CD4-positive, alpha-beta T cell treated with Interleukin-4 for 1 hour (primary cell): ENCODE data around the gene SYNDIG1.

Experiments
- DNase-seq, 2 donors: peaks; one replicate each; pipeline ENCODE4 v3.0.0-alpha.2; 2020 to 2022

SYNDIG1 gene

DNA sequence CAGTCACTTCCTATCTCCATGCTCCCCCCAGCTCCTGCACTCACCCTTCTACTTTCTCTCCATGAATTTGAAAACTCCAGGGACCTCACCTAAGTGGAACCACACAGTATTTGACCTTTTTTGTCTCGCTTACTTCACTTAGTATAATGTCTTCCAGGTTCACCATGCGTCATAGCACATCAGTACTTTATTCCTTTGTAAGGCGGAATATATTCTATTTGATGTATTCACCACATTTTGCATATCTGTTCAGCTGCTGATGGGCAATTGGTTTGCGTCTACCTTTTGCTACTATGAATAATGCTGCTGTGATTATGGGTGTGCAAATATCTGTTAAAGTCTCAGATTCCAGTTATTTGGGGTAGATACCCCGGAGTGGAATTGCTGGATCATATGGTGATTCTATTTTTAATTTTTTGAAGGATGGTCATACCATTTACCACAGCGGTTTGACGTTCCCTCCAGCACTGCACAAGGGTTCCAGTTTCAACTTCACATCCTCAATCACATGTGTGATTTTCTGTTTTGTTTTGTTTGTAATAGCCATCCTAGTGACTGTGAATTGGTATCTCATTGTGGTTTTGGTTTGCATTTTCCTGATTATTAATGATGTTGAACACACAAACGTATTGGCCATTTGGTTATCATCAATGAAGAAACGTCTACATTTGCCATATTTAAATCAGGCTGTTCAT, 20.3 kb upstream of the SYNDIG1 start:
- DNase-seq: no peak

DNA sequence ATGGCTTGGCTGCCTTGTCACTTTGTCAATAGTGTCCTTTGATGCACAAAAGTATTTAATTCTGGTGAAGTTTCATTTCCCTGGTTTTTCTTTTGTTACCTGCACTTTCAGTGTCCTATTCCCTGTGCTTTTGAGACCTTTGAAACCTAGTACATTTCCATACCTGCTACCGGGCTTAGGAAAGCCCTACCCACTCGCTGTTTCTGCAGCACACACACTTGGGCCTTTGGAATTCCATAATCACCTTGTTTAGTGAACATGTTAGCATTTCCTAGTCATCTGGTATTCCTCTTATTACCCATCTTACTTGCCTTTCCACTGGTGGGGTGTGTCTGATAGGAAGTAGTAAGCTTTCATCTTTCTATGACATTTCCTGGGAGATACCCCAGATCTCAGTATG, 19.3 kb upstream of the SYNDIG1 start:
- no peak for DNase-seq

DNA sequence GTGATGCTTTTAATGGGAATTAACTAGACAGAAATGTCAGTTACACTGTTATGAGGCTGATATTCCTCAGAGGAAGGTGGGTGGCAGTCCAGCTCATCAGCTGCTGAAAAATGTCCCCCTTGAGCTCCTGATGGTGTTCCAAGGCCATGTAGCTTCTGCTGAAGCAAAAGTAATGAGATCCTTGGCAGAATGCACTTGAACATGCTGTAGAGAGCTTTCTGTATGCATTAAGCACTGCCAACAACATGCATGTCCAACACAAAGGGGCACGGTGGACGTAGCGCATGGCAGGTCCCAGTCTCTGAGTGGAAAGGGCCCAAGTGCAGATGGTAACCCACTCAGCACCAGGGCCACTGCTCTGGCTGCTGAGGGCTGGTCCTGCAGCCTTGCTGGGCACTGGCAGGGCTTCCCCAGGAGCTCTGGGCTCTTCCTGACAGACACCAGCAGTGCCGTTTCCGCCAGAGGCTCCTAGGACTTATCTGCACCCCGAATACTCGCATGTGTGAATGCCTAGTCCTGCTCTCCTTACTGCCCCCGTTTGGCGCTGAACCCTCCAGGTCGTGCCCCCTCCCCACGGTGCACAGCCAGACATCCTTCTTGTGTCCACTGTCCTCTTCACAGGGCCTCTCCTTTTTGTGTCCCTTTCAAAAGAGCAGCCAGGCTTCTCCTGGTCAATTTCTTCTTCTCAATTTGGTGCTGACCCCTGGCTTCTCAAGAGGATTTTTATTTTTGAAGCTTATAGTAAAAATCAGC, 18.6 kb upstream of the SYNDIG1 start:
- DNase-seq: no peak

DNA sequence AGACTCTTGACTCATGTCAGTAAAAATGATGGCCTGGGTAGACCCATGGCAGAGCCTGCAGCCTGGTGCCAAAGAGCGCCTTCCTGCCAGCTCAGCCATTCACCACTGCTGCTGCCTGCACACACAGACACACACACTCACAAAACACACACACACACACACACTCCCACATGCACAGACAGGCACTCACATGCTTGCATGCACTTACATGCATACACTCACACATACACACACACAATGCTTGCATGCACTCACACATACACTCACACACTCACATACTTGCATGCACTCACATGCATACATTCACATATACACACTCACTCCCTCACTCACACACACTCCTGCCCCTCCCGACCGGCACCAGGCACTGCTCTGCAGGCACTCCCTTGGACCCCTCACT, 18.0 kb upstream of the SYNDIG1 start:
- DNase-seq: no peak

DNA sequence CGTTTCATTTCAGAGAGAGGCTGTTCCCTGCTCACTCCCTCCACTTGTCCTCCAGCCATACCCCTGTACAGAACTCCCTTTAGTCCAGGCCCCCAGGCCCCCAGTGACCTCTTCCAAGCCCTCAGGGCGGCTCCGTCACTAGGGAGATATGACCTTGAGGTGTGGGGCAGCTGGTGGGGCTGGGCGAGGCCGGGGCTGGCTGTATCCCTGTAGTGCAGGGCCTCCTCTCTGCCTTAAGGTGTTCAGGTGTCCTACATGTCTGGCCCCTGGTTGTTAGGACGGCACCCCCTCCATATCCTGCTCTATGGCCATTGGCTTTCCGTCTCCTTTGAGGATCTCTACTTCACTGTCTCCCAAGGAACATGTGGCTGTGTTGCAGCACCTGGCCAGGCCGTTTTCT, 17.4 kb upstream of the SYNDIG1 start:
- DNase-seq: no peak

DNA sequence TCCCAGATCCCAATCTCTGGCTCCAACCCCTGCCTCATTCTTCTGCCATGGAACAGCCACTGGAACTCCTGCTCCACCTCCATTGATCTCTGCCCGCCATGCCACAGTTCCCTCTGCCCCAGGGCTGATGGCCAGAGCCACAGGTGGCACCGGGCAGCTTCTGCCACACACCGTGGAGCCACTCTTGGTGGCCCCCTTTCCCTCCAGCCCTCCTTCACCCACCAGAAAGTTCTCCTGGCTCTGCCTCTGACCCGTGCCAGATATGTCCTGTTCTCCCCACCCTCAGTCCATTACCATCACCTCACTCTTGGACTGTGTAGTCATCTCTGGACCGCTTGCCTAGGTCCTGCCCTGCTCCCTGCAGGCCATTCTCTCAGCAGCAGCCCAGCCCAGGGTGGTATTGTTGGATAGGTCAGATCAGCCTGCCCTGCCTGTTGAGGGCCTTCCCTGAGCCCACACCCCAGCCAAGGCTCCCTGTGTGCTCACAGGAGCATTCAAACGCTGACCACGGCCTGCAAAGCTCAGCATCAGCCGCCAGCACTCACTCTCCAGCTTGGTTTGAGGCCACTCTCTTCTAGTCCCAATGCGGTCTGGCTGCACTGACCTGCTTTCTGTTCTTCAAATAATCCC, 16.8 kb upstream of the SYNDIG1 start:
- no peak for DNase-seq

DNA sequence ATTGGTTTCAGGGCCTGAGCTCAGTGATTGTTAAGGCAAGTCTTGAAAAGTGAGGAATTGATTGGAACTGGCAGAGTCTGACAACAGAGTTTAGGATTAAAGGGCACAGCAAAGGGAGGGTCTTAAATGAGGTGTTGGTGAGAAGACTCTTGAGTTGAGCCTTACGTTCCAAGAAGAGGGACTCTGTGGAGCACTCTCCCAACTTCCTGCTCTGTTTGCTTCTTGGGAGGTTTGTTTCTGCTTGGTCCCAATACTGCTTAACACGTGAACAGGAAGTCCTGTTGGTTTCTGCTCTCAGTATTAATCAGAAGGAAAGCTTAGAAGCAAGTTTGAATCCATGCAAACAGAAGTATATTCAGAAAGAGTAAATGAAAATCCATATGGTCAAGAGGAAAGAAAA, 15.6 kb upstream of the SYNDIG1 start:
- DNase-seq: no peak

DNA sequence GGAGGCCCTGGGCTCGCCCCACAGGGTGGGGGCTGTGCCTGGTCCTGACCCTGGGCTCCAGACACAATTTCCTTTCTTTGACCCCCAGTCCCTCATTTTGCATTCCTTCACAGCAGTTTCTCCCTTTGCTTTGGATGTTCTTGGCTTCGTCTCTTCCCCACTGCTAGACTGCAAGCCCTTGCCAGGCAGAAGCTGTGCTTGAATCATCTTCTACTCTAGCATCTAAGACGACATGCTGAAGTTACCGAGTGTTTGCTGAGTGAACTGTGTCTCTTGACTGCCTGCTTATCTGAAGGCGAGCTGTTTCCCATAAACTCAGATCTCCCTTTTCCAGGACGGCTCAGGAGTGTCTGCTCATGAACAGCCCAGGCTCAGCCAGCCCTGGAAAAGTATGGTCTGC, 14.3 kb upstream of the SYNDIG1 start:
- DNase-seq: no peak

DNA sequence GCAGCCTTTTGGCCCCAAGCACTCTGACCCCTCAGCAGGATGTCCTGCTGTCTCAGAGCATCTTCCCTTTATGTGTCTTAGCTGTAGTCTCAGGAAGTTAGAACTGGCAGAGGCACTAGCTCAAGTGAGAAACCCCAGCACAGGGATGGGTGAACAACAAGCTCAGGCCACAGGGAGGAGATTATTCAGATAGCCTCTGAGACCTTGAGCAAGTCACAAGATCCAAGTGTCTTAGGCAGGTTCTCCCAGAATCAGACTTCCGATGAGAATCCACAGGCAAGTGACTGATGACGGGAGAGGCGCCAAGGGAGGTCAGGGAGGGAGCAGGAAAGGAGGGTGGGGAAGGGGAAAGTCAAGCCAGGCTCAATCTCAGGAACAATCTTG, 13.0 kb upstream of the SYNDIG1 start:
- no peak for DNase-seq

DNA sequence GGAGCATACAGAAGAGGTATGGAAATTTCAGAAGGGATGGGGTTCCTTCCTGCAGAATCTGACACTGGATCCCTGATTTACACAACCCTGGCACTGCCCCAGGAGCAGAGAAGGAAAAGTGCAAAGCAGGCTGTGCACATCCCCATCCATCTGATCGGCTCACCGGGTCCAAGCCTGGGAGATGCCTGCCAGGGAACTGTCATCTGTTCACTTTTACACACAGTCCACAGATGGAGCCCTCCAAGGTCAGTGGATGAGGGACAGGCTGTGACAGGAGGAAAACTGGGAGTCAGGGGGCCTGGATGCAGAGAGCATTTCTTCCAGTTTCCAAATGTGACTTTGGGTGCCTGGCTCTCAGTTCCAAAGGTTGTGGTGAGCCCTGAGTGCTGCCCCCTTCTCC, 11.0 kb upstream of the SYNDIG1 start:
- no peak for DNase-seq

DNA sequence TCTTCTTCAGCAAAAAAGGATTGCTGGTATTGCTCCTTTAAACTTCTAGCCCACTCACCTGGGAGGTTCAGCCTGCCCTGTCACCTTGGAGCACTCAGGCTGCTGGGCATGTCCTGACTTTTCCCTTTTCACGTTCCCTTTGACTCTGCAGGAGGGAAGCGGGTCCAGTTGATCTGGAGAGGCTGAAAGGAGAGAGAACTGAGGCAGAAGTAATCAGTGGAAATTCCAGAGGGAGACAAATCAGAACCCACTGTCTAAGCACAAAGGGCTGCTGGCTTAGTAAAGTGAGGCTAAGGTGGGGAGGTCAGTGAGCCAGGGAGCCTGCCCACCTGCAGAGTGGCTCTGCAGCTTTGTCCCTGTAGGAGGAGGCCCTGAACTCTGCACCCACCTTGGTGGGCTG, 9.7 kb upstream of the SYNDIG1 start:
- no peak for DNase-seq

DNA sequence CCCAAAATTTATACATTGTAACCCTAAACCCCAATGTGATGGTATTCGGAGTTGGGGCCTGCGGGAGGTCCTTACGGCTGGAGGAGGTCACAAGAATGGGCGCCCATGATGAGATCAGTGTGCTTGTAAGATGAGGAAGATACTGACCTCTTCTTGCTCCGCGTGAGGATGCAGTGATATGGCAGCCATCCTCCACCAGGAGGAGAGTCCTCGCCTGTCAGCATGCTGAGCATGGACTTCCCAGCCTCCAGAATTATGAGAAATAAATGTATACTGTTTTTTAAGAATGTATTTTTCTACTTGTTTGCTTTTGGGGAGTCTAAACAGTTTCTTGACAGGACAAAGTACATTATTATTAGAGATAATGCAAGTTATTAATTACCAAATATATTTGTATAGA, 8.7 kb upstream of the SYNDIG1 start:
- DNase-seq: no peak

DNA sequence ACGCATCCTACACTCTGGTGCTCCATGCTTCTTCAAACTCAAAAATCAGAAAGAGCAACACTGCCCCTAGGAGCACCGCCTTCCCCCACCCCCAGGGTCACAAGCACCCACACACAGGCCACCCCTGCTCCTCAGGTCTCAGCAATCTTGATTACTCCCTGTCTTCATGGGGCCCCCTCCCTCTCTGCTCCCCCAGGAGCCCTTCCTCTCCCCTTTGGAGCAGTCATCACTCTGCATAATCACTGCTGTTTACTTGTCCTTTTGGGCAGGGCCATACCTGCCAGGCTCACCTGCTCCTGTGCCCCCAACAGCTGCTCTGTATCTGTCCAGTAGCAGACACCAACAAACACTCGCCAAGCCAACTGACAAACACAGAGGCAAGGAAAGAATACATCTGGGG, 7.6 kb upstream of the SYNDIG1 start:
- DNase-seq: no peak

DNA sequence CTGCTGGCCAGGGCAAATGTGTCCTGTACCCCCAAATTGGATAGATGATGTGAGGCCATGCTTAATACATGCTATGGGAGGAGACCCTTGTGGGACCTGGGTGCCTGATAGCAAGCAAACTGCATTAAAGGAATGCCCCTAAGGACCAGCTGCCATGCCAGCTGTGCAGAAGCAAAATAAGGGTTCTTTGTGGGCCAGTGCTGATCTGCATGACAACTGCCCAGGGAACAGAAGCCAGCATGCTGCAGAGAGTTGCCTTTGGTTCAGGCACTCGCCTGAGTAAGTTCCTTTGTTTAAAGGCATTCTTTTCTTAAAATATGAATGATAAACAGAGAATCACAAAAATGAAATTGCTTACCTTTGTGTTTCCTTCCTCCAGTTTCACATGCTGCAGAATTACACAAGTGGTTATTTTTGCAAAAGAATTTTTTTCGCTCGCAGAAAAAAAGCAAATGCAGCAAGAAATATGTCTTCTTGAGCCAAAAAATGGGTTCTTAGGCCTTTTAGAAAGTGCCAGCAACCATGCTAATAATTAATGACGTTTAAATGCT, 6.9 kb upstream of the SYNDIG1 start:
- DNase-seq: no peak

DNA sequence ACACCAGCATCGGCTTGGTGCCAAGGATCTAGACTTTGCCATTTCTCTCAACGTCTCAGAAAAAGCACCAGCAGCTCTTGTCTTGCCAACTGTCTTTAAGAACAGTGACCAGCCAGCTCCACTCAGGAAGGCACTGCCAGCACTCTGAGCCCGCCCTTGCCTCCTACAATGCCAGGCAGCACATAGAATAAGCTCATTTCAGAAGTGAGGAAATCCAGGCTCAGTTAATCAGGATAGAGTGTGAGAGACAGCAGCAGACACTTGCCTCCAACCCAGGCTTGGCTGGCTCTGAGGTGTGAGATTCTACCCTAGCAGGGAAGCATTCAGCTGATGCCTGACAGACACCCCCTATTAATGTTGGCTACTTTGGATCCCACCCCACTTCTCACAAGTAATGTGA, 4.3 kb upstream of the SYNDIG1 start:
- no peak for DNase-seq

DNA sequence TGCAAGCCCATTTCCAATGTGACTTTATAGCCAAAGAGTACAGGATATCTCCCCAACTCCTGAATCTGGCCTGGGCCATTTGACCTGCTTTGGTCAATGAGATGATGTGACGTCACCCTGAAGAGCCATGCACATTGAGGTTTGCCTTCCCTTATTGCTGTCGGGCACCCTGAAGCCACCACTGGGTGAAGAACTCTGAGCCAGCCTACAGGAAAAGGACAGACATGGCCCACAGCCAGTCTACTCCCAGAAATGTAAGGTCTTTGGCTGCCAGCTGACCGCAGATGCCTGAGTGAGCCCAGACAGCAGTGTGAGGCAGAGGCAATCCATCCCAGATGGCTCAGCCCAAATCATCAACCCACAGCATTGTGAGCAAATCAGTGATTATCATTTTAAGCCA, 3.7 kb upstream of the SYNDIG1 start:
- DNase-seq: no peak

DNA sequence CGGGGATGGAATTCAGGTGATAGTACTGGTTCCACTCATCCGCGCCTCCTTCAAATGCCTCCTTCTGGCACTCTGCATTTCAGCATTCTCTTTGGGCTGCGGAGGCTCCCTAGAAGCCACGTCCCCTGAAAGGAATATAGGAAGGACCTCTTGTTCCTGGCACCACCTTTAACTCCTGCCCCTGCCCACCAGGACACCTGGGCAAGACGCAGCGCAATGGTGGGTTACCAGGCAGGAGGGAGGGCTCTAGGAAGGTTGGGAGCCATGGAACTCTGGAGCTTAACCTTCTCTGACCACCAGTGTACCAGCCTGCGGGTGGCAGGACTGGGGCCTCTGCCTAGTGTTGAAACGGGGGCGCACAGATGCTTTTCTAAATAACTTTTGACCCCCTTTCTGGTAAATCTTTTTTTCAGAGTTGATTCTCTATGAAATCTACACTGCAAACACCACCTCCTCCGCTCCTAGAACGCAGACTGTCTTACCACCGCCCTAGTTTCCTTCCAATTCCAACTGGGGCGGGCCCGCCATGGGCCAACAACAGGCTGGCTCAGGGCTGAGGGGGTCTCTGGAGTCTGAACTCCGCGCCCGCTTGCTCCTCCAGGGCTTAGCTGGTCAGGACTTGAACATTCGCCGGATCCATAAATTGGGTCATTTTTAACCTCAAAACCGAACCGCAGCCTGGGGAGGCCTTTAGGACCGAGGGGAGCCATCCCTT, 871 bp upstream of the SYNDIG1 start:
- DNase-seq: no peak

DNA sequence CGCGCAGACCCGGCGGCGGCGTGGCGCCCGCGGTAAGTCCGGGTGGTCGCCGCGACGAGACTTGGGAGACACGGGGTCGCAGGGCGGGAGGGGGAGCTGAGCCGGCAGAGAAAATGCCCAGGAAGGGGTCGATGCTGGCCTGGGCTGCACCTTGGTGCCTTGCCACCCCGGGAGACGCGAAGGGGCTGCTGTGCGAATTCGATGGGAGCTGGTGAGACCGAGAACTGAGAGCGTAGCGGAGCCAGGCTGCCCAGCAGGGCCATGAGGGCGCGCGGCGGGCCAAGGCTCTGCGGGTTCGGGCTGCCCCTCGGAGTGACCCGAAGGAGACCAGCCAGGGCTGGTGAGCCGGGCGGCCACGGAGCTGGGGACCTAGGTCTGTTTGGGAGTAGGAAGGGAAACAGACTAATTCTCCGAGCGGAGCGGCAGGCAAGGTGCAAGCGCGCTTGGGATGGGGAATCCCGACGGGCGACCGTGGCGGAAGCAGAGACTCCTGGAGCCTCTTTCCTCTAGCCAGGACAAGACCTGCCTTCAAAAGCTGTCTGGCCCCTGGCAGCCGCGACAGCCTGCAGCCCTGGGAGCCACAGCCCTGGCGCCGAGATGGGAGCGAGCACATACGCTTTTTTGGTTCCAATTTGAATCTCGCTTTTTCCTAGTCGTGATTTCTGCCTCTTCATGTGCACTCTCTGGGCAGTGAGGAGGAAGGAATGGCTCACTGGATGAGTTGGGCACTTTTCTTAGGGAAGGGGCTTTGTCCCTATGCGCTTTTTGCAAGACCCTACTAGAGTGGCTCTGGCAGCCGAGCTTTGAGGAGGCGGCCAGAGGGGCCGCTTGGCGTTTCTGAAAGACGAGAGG, 691 bp downstream of the SYNDIG1 start:
- DNase-seq: no peak

DNA sequence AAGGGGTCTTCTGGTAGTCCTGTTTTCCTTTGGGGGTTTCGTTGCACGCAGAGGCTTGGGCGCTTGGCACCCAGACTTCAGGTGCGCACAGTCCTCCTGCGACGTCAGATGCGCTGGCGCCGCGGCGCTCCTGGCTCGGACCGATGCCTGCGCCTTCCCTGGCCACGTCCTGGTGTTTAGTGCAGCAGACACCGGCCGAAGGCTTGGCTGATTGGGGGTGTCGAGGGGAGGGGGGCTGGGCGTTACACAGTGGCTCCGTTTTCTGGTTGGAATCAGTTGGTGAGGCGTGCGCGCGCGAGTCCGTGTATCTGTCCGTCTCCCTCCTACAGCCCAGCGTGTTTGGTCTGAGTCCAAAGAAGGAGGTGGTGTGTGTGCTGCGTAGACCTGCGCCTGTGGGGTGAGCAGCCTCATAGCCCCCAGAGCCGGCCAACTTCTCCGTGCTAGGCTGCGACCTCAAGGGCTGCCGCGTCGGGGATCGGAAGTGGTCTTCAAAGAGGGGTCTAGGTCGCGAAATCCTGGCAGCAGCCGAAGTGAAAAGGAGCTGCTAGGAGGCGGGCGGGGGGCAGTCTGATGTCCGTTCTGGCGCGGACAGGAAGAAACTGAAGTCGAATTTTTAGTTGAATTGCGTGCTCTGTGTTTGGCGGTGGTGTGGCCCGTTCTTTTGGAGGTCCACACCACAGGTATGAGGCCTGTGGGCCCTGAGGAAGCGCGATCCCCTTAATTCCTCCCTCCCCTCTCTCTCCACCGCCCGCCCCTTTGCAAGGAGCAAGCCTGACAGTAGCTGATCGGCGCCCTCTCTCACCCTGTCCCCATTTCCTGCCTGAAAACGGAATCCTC, 1.5 kb downstream of the SYNDIG1 start:
- DNase-seq: no peak

DNA sequence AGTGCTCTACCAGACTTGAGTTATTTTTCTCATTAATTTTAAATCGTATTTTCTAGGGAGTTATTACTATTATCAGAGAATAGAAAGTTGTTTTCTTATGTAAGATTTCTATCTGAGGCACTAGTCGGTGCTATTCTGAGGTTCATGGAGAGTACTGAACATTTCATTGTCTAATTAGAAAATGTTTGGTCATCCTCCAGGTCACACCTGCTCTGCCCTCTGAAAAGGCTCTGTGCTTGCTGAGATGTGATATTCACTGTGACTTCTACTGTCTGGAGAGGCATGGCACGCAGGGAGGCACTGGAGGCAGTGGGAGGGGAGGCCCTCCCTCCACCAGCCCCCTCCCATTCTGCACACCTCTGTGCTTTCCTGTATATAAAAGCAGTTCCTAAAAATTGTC, 3.0 kb downstream of the SYNDIG1 start:
- DNase-seq: no peak

DNA sequence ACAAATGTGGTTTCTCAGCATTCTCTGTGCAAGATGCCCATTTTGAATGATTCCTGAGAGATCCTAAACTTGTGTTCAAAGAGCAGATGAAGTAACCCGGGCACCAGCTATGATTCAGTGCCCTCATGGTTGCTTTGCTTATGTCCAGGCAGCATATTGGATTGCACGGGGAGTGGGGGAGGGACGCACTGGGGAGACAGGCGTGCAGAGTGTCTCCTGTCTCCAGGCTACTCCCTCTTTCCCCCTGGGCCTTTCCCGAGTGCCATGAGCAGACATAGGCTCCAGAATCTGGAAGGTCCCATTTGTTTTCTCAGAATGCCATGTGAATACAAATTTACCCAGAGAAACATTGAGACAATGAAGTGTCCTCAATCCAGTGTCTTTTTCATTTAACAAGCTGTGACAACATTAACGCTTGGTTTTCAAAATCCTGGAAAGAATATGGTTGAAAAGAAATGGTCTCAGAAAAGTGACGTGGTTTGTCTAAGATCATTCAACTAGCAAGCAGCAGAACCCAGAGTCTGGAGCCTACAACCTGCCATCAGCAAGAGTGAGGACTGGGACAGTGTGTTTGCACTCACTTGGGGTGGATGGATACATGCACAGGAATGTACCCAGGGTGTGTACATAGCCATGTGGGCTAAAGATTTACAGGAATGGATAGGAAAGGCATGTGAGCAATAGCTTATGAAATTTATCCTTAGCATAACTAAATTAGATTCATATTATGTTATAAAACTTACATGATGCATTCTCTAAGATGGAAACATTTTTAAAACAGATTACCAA, 4.2 kb downstream of the SYNDIG1 start:
- no peak for DNase-seq
